ENCODE measurements around the gene CAMTA1.

DNA sequence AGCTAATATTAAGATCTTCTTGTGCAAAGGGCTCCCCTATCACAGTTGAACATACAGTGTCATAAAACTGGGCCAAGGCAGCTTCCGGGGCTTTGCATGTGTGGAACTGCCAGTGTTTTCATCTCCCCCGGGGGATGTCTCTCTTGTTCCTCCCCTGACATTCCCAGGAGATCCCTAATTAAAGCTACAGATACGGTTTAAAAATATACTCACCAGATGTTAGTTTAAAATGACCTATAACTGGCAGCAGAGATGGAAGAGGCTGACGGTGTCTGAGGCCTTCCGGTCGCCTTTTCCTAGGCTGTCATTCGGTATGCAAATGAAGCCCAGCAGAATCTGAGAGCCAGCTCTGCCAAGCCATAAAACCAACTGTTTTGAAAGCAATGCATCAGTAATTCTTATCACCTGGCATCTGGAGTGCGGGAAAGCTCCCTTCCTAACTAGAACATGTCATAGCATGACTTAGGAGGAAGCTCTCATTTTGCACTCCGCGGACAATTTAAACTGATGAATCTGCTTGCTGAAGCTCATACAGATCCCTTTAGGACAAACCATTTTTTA is 549.3 kb downstream of the CAMTA1 start:
- no peak for TF ChIP-seq CTCF (IDR thresholded peaks at IDR 0.05; ENCODE audit: insufficient read depth, low read depth, low read length)
- no peak for TF ChIP-seq EZH2 (IDR thresholded peaks at IDR 0.05; ENCODE audit: insufficient read depth, low read length)

Data from astrocyte (in vitro differentiated cells and primary cell).